ENCODE measurements around the gene CPED1.
"Not testable (repeated sequence)": the region's sequence is repeated elsewhere in the genome, so short reads cannot be mapped to it uniquely, and the experiment has no call there.

CPED1 gene

DNA sequence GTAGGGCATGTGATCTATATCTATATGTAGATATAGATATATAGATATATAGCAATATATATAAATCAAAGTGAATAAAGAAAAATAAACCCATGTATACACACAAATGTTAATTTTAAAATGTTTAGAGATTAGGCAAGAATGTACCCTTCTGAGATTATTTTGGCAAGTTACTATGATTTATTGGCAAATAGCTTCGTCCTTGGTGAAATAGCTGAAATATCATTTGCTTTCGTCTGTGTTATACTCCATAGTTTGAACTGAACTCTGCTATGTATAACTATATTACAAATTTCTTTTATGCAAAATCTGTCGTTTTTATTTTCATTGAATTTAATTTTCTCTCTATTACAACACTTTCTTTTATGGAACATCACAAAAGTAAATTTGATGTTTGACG lies 57.5 kb downstream of the CPED1 start:
- no peak overlapping the region for H3K9ac ChIP-seq (ENCODE audit: low read depth in 1 of 2, low read length in 2 of 2)
- no peaks in the 10 kb centered on the region for H3K27me3 ChIP-seq (ENCODE audit: control insufficient read depth in 2 of 2, insufficient read depth in 2 of 2, low read length in 2 of 2)
- H3K4me1 ChIP-seq (ENCODE audit: control insufficient read depth in 2 of 2, insufficient read depth in 2 of 2, low read length in 2 of 2): no peaks in the 10 kb centered on the region
- no peaks in the 10 kb centered on the region for H3K36me3 ChIP-seq (ENCODE audit: control insufficient read depth in 2 of 2, insufficient read depth in 2 of 2, low read length in 2 of 2)
- no peaks in the 10 kb centered on the region for H3K9me3 ChIP-seq (ENCODE audit: control insufficient read depth in 2 of 2, low read length in 2 of 2)
- no peak overlapping the region for H3K4me3 ChIP-seq (ENCODE audit: low read length in 2 of 2)
- H3K27ac ChIP-seq (ENCODE audit: low read depth in 2 of 2, low read length in 2 of 2): no peak overlapping the region

DNA sequence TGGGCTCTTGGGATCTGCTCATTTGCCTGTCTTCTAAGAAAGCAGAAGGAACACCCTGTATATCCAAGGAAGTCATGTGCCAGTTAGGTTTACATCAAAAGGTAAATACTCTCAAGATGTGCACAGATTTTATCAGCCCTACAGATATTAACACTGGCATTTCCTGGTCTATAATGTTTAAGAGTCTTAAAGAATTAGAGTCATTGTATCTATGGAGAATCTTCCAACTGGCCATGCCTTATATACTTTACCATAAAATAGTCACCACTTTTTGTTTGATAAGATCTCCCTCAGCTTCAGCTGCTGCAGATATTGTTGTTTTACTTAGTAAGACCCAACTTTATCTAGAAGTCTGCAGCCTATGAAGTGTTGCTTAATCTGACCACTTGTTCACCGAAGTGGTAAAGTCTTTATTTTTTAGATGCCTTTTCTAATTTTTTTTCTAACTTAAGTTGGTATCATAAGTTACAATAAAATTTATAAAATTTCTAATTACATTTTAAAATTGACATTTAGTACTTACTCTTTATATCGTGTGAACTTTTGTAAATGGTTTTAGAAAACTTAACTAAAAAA lies 58.5 kb downstream of the CPED1 start:
- Histone ChIP-seq H3K27ac (ENCODE audit: low read depth in 2 of 2, low read length in 2 of 2) (no peak overlapping the region), H3K9me3 (ENCODE audit: control insufficient read depth in 2 of 2, low read length in 2 of 2) (no peaks in the 10 kb centered on the region), H3K4me1 (ENCODE audit: control insufficient read depth in 2 of 2, insufficient read depth in 2 of 2, low read length in 2 of 2) (no peaks in the 10 kb centered on the region), H3K36me3 (ENCODE audit: control insufficient read depth in 2 of 2, insufficient read depth in 2 of 2, low read length in 2 of 2) (no peaks in the 10 kb centered on the region), H3K9ac (ENCODE audit: low read depth in 1 of 2, low read length in 2 of 2) (no peak overlapping the region), H3K27me3 (ENCODE audit: control insufficient read depth in 2 of 2, insufficient read depth in 2 of 2, low read length in 2 of 2) (no peaks in the 10 kb centered on the region), H3K4me3 (ENCODE audit: low read length in 2 of 2) (no peak overlapping the region)

DNA sequence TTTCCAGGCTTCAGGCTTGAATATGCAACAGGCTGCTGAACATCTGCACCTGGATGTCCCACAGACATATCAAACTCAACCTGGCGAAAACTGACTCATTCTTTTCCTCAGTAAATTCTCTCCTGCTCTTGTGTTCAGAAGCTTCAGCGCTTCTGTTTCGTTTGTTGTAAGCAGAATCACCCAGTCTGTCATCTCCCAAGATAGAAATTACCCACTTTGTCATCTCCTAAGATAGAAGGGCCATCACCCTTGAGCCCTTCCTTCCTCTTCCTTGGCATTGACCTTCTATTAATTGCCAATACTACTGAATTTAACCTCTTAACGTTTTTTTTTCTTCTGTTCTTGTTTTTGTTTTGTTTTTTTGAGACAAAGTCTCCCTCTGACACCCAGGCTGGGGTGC lies 59.7 kb downstream of the CPED1 start:
- Histone ChIP-seq H3K36me3 (ENCODE audit: control insufficient read depth in 2 of 2, insufficient read depth in 2 of 2, low read length in 2 of 2) (no peaks in the 10 kb centered on the region), H3K9me3 (ENCODE audit: control insufficient read depth in 2 of 2, low read length in 2 of 2) (no peaks in the 10 kb centered on the region), H3K27ac (ENCODE audit: low read depth in 2 of 2, low read length in 2 of 2) (no peak overlapping the region), H3K4me3 (ENCODE audit: low read length in 2 of 2) (no peak overlapping the region), H3K27me3 (ENCODE audit: control insufficient read depth in 2 of 2, insufficient read depth in 2 of 2, low read length in 2 of 2) (no peaks in the 10 kb centered on the region), H3K9ac (ENCODE audit: low read depth in 1 of 2, low read length in 2 of 2) (no peak overlapping the region), H3K4me1 (ENCODE audit: control insufficient read depth in 2 of 2, insufficient read depth in 2 of 2, low read length in 2 of 2) (no peaks in the 10 kb centered on the region)

DNA sequence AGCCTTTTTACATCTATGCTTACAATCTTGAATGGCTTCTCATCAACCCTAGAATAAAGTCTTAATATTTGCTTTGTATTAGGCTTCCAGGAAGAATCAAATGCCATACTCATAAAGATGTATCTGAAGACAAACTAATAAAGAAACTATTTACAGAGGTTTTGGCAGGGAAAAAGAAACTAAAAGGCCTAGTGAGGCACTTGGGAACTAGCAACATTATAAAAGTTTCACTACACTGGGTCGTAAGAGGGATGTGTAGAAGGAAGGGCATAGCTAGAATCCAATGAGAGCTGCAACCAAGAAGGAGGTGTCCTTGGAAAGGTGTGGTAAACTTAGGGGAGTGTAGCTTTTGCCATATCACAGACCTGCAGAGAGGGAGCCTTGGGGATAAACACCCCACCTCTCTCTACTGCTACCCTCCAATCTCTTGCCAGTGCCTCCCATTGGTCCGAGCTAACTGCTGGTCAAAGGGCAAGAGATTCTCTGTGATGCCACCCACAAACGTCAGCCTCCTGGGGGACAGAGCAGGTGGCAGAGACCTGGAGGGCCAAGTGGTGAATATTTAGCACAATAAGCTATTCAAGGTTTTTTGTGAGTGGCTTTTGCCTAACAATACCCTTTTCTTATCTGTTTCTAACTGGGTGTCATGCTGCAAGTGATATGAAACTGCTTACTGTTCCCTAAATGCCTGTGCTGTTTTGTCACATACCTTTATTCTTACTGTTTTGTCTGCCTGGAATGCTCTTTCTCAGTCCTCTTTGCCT lies 60.7 kb downstream of the CPED1 start:
- Histone ChIP-seq H3K9ac (ENCODE audit: low read depth in 1 of 2, low read length in 2 of 2) (no peak overlapping the region), H3K9me3 (ENCODE audit: control insufficient read depth in 2 of 2, low read length in 2 of 2) (no peaks in the 10 kb centered on the region), H3K4me3 (ENCODE audit: low read length in 2 of 2) (no peak overlapping the region), H3K4me1 (ENCODE audit: control insufficient read depth in 2 of 2, insufficient read depth in 2 of 2, low read length in 2 of 2) (no peaks in the 10 kb centered on the region), H3K36me3 (ENCODE audit: control insufficient read depth in 2 of 2, insufficient read depth in 2 of 2, low read length in 2 of 2) (no peaks in the 10 kb centered on the region), H3K27ac (ENCODE audit: low read depth in 2 of 2, low read length in 2 of 2) (no peak overlapping the region), H3K27me3 (ENCODE audit: control insufficient read depth in 2 of 2, insufficient read depth in 2 of 2, low read length in 2 of 2) (no peaks in the 10 kb centered on the region)

DNA sequence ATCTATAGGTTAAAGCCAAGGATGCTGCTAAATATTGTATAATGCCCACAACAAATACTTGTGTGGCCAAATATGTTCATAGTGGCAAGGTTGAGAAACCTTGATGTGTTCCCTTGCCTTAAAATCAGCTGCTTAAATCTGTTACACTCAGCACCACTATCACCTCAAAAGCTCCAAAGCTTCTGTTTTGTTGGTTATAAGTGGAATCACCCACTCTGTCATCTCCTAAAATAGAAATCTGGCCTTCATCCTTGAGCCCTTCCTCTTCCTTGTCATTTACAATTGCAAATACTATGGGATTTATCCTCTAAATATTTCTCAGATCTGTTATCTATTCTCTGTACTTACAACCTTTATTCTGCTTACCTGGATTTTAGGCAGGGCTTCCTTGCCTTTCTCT lies 61.4 kb downstream of the CPED1 start:
- Histone ChIP-seq H3K4me3 (ENCODE audit: low read length in 2 of 2) (no peak overlapping the region), H3K9me3 (ENCODE audit: control insufficient read depth in 2 of 2, low read length in 2 of 2) (no peaks in the 10 kb centered on the region), H3K9ac (ENCODE audit: low read depth in 1 of 2, low read length in 2 of 2) (no peak overlapping the region), H3K4me1 (ENCODE audit: control insufficient read depth in 2 of 2, insufficient read depth in 2 of 2, low read length in 2 of 2) (no peaks in the 10 kb centered on the region), H3K27ac (ENCODE audit: low read depth in 2 of 2, low read length in 2 of 2) (no peak overlapping the region), H3K36me3 (ENCODE audit: control insufficient read depth in 2 of 2, insufficient read depth in 2 of 2, low read length in 2 of 2) (no peaks in the 10 kb centered on the region), H3K27me3 (ENCODE audit: control insufficient read depth in 2 of 2, insufficient read depth in 2 of 2, low read length in 2 of 2) (no peaks in the 10 kb centered on the region)

DNA sequence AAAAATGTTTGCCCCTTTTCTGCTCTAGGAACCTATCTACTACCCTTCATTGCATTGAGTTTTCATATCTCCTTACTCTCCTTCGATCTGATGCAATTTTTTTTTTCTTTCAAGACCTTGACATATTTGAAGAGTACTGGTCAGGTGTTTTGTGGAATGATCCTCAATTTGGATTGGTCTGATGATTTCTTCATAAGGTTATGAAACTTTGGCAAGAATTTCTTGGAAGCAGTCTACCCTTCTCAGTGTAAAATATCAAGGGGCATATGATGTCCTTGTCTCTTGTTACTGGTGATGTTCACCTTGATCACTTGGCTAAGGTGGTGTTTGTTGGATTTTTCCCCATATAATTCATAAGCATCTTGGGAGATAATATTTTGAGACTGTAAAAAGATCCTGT lies 64.7 kb downstream of the CPED1 start:
- Histone ChIP-seq H3K36me3 (ENCODE audit: control insufficient read depth in 2 of 2, insufficient read depth in 2 of 2, low read length in 2 of 2) (no peaks in the 10 kb centered on the region), H3K9me3 (ENCODE audit: control insufficient read depth in 2 of 2, low read length in 2 of 2) (no peaks in the 10 kb centered on the region), H3K4me3 (ENCODE audit: low read length in 2 of 2) (no peak overlapping the region), H3K27ac (ENCODE audit: low read depth in 2 of 2, low read length in 2 of 2) (no peak overlapping the region), H3K27me3 (ENCODE audit: control insufficient read depth in 2 of 2, insufficient read depth in 2 of 2, low read length in 2 of 2) (no peaks in the 10 kb centered on the region), H3K4me1 (ENCODE audit: control insufficient read depth in 2 of 2, insufficient read depth in 2 of 2, low read length in 2 of 2) (no peaks in the 10 kb centered on the region), H3K9ac (ENCODE audit: low read depth in 1 of 2, low read length in 2 of 2) (no peak overlapping the region)

DNA sequence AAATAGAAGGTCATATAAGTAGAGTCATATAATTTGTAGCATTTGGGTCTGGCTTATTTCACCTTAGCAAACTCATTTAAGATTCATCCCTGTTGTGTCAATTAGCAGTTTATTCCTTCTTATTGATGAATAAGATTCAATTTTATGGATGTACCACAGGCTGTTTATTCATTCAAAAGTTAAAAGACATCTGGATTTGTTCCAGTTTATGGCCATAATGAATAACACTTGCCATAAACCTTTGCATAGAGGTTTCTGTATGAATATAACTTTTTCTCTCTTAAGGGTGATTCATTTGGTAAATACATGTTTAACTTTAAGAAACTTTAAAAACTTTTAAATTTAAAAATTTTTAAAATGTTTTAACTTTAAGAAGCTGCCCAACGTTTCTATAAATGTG lies 66.4 kb downstream of the CPED1 start:
- Histone ChIP-seq H3K4me1 (ENCODE audit: control insufficient read depth in 2 of 2, insufficient read depth in 2 of 2, low read length in 2 of 2) (no peaks in the 10 kb centered on the region), H3K27ac (ENCODE audit: low read depth in 2 of 2, low read length in 2 of 2) (no peak overlapping the region), H3K36me3 (ENCODE audit: control insufficient read depth in 2 of 2, insufficient read depth in 2 of 2, low read length in 2 of 2) (no peaks in the 10 kb centered on the region), H3K9ac (ENCODE audit: low read depth in 1 of 2, low read length in 2 of 2) (no peak overlapping the region), H3K4me3 (ENCODE audit: low read length in 2 of 2) (no peak overlapping the region), H3K27me3 (ENCODE audit: control insufficient read depth in 2 of 2, insufficient read depth in 2 of 2, low read length in 2 of 2) (no peaks in the 10 kb centered on the region), H3K9me3 (ENCODE audit: control insufficient read depth in 2 of 2, low read length in 2 of 2) (no peaks in the 10 kb centered on the region)

DNA sequence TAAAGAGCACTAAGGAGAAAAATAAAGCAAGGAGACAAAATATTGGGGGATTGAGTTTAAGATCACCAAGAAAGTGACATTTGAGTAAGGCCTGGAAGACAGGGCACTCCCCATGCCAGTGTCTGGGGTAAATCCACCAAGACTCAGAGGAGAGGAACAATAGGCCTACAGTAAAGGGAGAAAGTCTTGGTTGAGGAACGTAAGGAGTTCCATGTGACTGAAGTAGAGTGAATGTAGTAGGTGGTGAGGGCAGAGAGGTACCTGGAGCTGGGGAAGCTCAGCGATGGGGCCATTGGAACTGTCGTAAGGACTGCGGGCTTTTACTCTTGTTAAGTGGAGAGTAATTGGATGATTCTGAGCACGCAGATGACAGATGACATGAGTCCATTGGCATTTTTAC lies 69.4 kb downstream of the CPED1 start:
- H3K36me3 ChIP-seq (ENCODE audit: control insufficient read depth in 2 of 2, insufficient read depth in 2 of 2, low read length in 2 of 2): no peaks in the 10 kb centered on the region
- H3K27ac ChIP-seq (ENCODE audit: low read depth in 2 of 2, low read length in 2 of 2): no peak overlapping the region
- H3K4me3 ChIP-seq (ENCODE audit: low read length in 2 of 2): no peak overlapping the region
- H3K9me3 ChIP-seq (ENCODE audit: control insufficient read depth in 2 of 2, low read length in 2 of 2): no peaks in the 10 kb centered on the region
- H3K27me3 ChIP-seq (ENCODE audit: control insufficient read depth in 2 of 2, insufficient read depth in 2 of 2, low read length in 2 of 2): no peaks in the 10 kb centered on the region
- H3K4me1 ChIP-seq (ENCODE audit: control insufficient read depth in 2 of 2, insufficient read depth in 2 of 2, low read length in 2 of 2): no peaks in the 10 kb centered on the region
- no peak overlapping the region for H3K9ac ChIP-seq (ENCODE audit: low read depth in 1 of 2, low read length in 2 of 2)

DNA sequence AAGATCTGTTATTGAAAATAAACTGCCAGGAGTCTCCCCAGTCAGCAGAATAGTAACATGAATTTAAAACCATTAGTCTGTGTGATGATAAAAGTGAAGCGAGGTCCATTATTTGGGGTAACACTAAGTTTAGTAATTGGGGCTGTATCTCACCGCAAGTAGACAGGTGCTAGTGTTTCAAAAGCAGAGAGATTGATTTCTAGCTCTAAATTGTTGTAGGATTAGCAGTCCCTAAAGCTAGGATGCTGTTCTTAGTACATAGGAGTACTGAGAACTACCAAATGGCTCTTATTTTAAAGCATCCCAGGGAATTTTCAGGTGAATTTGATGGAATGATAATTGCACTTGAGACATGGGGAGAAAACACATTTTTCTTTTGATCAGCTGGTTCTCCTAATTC lies 70.5 kb downstream of the CPED1 start:
- H3K4me1 ChIP-seq (ENCODE audit: control insufficient read depth in 2 of 2, insufficient read depth in 2 of 2, low read length in 2 of 2): no peaks in the 10 kb centered on the region
- no peaks in the 10 kb centered on the region for H3K36me3 ChIP-seq (ENCODE audit: control insufficient read depth in 2 of 2, insufficient read depth in 2 of 2, low read length in 2 of 2)
- no peaks in the 10 kb centered on the region for H3K9me3 ChIP-seq (ENCODE audit: control insufficient read depth in 2 of 2, low read length in 2 of 2)
- no peak overlapping the region for H3K4me3 ChIP-seq (ENCODE audit: low read length in 2 of 2)
- H3K27ac ChIP-seq (ENCODE audit: low read depth in 2 of 2, low read length in 2 of 2): no peak overlapping the region
- H3K9ac ChIP-seq (ENCODE audit: low read depth in 1 of 2, low read length in 2 of 2): no peak overlapping the region
- H3K27me3 ChIP-seq (ENCODE audit: control insufficient read depth in 2 of 2, insufficient read depth in 2 of 2, low read length in 2 of 2): no peaks in the 10 kb centered on the region

DNA sequence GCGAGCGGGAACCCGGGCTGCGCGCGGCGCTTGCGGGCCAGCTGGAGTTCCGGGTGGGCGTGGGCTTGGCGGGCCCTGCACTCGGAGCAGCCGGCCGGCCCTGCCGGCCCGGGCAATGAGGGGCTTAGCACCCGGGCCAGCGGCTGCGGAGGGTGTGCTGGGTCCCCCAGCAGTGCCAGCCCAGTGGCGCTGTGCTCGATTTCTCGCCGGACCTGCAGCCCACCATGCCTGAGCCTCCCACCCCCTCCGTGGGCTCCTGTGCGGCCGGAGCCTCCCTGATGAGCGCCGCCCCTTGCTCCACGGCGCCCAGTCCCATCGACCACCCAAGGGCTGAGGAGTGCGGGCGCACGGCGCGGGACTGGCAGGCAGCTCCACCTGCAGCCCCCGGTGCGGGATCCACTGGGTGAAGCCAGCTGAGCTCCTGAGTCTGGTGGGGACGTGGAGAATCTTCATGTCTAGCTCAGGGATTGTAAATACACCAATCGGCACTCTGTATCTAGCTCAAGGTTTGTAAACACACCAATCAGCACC lies 71.5 kb downstream of the CPED1 start:
- H3K4me3 ChIP-seq (ENCODE audit: low read length in 2 of 2); H3K9me3 ChIP-seq (ENCODE audit: control insufficient read depth in 2 of 2, low read length in 2 of 2); H3K9ac ChIP-seq (ENCODE audit: low read depth in 1 of 2, low read length in 2 of 2); H3K27me3 ChIP-seq (ENCODE audit: control insufficient read depth in 2 of 2, insufficient read depth in 2 of 2, low read length in 2 of 2); H3K27ac ChIP-seq (ENCODE audit: low read depth in 2 of 2, low read length in 2 of 2); H3K36me3 ChIP-seq (ENCODE audit: control insufficient read depth in 2 of 2, insufficient read depth in 2 of 2, low read length in 2 of 2); H3K4me1 ChIP-seq (ENCODE audit: control insufficient read depth in 2 of 2, insufficient read depth in 2 of 2, low read length in 2 of 2): not testable (repeated sequence)
